ENCODE results near the gene MARK3. TPM values are rescaled to one million over a fixed set of nuclear protein-coding genes. Genes with fewer than 3 reads are reported as not detected.

The MARK3 gene
- total and polyA plus RNA-seq, 2 of the 13 experiments (the other 11 are each of a cell fraction or from before 2014, with no cell fraction given): 47.7 to 56.6 TPM

DNA sequence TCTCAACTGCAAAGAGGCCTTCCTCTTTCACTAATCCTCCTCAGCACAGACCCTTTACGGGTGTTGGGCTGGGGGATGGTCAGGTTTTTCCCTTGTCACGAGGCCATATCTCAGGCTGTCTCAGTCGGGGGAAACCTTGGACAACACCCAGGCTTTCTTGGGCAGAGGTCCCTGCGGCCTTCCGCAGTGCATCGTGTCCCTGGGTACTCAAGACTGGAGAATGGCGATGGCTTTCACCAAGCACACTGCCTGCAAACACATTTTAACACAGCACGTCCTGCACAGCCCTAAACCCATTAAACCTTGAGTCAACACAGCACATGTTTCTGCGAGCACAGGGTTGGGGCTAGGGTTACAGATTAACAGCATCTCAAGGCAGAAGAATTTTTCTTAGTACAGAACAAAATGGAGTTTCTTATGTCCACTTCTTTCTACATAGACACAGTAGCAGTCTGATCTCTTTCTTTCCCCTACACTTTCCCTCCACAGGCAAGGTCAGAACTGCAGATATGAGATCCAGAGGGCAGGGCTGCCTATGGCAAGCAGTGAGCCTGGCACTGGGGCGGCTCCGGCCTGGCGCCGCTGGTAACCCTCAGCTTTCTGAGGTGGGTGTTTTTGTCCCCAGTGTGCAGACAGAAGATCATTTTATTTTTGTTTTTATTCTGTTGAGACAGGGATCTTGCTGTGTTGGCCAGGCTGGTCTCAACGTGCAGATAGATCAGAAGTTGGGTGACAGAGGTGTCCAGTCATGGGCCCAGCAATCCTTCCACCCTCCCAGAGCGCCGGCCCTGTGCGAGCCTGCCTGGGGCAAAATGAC, 140.4 kb downstream of the MARK3 start (continued):
- TF ChIP-seq, protein P1, sequence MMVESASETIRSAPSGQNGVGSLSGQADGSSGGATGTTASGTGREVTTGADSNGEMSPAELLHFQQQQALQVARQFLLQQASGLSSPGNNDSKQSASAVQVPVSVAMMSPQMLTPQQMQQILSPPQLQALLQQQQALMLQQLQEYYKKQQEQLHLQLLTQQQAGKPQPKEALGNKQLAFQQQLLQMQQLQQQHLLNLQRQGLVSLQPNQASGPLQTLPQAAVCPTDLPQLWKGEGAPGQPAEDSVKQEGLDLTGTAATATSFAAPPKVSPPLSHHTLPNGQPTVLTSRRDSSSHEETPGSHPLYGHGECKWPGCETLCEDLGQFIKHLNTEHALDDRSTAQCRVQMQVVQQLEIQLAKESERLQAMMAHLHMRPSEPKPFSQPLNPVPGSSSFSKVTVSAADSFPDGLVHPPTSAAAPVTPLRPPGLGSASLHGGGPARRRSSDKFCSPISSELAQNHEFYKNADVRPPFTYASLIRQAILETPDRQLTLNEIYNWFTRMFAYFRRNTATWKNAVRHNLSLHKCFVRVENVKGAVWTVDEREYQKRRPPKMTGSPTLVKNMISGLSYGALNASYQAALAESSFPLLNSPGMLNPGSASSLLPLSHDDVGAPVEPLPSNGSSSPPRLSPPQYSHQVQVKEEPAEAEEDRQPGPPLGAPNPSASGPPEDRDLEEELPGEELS (CRISPR knock-in tag; IDR thresholded peaks at IDR 0.05): peak; percentile 49; the same call in 1 of the 2 replicates
- TF ChIP-seq, protein P2, sequence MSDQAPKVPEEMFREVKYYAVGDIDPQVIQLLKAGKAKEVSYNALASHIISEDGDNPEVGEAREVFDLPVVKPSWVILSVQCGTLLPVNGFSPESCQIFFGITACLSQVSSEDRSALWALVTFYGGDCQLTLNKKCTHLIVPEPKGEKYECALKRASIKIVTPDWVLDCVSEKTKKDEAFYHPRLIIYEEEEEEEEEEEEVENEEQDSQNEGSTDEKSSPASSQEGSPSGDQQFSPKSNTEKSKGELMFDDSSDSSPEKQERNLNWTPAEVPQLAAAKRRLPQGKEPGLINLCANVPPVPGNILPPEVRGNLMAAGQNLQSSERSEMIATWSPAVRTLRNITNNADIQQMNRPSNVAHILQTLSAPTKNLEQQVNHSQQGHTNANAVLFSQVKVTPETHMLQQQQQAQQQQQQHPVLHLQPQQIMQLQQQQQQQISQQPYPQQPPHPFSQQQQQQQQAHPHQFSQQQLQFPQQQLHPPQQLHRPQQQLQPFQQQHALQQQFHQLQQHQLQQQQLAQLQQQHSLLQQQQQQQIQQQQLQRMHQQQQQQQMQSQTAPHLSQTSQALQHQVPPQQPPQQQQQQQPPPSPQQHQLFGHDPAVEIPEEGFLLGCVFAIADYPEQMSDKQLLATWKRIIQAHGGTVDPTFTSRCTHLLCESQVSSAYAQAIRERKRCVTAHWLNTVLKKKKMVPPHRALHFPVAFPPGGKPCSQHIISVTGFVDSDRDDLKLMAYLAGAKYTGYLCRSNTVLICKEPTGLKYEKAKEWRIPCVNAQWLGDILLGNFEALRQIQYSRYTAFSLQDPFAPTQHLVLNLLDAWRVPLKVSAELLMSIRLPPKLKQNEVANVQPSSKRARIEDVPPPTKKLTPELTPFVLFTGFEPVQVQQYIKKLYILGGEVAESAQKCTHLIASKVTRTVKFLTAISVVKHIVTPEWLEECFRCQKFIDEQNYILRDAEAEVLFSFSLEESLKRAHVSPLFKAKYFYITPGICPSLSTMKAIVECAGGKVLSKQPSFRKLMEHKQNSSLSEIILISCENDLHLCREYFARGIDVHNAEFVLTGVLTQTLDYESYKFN (CRISPR knock-in tag; conservative IDR thresholded peaks at IDR 0.05): peak; percentile 76
- TF ChIP-seq, protein P3, sequence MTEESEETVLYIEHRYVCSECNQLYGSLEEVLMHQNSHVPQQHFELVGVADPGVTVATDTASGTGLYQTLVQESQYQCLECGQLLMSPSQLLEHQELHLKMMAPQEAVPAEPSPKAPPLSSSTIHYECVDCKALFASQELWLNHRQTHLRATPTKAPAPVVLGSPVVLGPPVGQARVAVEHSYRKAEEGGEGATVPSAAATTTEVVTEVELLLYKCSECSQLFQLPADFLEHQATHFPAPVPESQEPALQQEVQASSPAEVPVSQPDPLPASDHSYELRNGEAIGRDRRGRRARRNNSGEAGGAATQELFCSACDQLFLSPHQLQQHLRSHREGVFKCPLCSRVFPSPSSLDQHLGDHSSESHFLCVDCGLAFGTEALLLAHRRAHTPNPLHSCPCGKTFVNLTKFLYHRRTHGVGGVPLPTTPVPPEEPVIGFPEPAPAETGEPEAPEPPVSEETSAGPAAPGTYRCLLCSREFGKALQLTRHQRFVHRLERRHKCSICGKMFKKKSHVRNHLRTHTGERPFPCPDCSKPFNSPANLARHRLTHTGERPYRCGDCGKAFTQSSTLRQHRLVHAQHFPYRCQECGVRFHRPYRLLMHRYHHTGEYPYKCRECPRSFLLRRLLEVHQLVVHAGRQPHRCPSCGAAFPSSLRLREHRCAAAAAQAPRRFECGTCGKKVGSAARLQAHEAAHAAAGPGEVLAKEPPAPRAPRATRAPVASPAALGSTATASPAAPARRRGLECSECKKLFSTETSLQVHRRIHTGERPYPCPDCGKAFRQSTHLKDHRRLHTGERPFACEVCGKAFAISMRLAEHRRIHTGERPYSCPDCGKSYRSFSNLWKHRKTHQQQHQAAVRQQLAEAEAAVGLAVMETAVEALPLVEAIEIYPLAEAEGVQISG (CRISPR knock-in tag; IDR thresholded peaks at IDR 0.05): peak; percentile 19; the same call in 1 of the 2 replicates
- TF ChIP-seq, protein P4, sequence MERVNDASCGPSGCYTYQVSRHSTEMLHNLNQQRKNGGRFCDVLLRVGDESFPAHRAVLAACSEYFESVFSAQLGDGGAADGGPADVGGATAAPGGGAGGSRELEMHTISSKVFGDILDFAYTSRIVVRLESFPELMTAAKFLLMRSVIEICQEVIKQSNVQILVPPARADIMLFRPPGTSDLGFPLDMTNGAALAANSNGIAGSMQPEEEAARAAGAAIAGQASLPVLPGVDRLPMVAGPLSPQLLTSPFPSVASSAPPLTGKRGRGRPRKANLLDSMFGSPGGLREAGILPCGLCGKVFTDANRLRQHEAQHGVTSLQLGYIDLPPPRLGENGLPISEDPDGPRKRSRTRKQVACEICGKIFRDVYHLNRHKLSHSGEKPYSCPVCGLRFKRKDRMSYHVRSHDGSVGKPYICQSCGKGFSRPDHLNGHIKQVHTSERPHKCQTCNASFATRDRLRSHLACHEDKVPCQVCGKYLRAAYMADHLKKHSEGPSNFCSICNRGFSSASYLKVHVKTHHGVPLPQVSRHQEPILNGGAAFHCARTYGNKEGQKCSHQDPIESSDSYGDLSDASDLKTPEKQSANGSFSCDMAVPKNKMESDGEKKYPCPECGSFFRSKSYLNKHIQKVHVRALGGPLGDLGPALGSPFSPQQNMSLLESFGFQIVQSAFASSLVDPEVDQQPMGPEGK (CRISPR knock-in tag; IDR thresholded peaks at IDR 0.05): 0 out of 2 replicates have a peak, but pooled peaks have one; percentile 16
- TF ChIP-seq, protein P5, sequence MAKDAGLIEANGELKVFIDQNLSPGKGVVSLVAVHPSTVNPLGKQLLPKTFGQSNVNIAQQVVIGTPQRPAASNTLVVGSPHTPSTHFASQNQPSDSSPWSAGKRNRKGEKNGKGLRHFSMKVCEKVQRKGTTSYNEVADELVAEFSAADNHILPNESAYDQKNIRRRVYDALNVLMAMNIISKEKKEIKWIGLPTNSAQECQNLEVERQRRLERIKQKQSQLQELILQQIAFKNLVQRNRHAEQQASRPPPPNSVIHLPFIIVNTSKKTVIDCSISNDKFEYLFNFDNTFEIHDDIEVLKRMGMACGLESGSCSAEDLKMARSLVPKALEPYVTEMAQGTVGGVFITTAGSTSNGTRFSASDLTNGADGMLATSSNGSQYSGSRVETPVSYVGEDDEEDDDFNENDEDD (CRISPR knock-in tag; IDR thresholded peaks at IDR 0.05; ENCODE audit: borderline replicate concordance): peak; percentile 37; the same call in 1 of the 2 replicates
- peak; percentile 97 for TF ChIP-seq ZNF121 (CRISPR knock-in tag; IDR thresholded peaks at IDR 0.05)
- TF ChIP-seq, protein P6, sequence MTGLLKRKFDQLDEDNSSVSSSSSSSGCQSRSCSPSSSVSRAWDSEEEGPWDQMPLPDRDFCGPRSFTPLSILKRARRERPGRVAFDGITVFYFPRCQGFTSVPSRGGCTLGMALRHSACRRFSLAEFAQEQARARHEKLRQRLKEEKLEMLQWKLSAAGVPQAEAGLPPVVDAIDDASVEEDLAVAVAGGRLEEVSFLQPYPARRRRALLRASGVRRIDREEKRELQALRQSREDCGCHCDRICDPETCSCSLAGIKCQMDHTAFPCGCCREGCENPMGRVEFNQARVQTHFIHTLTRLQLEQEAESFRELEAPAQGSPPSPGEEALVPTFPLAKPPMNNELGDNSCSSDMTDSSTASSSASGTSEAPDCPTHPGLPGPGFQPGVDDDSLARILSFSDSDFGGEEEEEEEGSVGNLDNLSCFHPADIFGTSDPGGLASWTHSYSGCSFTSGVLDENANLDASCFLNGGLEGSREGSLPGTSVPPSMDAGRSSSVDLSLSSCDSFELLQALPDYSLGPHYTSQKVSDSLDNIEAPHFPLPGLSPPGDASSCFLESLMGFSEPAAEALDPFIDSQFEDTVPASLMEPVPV (CRISPR knock-in tag; IDR thresholded peaks at IDR 0.05): 0 out of 2 replicates have a peak, but pooled peaks have one; percentile 47
- TF ChIP-seq SOX5 (CRISPR knock-in tag; IDR thresholded peaks at IDR 0.05; ENCODE audit: borderline replicate concordance): peak; percentile 18; the same call in 1 of the 2 replicates
- TF ChIP-seq, protein P7, sequence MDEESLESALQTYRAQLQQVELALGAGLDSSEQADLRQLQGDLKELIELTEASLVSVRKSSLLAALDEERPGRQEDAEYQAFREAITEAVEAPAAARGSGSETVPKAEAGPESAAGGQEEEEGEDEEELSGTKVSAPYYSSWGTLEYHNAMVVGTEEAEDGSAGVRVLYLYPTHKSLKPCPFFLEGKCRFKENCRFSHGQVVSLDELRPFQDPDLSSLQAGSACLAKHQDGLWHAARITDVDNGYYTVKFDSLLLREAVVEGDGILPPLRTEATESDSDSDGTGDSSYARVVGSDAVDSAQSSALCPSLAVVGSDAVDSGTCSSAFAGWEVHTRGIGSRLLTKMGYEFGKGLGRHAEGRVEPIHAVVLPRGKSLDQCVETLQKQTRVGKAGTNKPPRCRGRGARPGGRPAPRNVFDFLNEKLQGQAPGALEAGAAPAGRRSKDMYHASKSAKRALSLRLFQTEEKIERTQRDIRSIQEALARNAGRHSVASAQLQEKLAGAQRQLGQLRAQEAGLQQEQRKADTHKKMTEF (CRISPR knock-in tag; IDR thresholded peaks at IDR 0.05): peak; percentile 43; the same call in 1 of the 2 replicates
